Neural cell (in vitro differentiated cells): Measurements from ENCODE around the gene LMBRD2.

Experiments used
- EP300 ChIP-seq: fragments of 450-650 bp; conservative IDR thresholded peaks from 2 replicates; pipeline ENCODE4 v1.6.1; 2014; ENCODE audit warnings: antibody characterized with exemption, mild to moderate bottlenecking, moderate library complexity; ENCODE audit not compliant: poor library complexity, severe bottlenecking
- MXI1 ChIP-seq: fragments of 450-650 bp; conservative IDR thresholded peaks from 2 replicates; pipeline ENCODE4 v1.6.1; 2014; ENCODE audit warnings: antibody characterized with exemption, mild to moderate bottlenecking; ENCODE audit not compliant: poor library complexity, severe bottlenecking
- POLR2AphosphoS5 ChIP-seq: IDR thresholded peaks from 2 replicates; pipeline ENCODE4 v1.6.1; 2012
- TAF1 ChIP-seq: IDR thresholded peaks from 2 replicates; pipeline ENCODE4 v1.6.1; 2012; ENCODE audit warnings: low read depth
- TF ChIP-seq, protein P1 (sequence below): fragments of 450-650 bp; IDR thresholded peaks from 2 replicates; pipeline ENCODE4 v1.5.1; 2014; ENCODE audit warnings: antibody characterized with exemption, mild to moderate bottlenecking, moderate library complexity; ENCODE audit not compliant: poor library complexity, severe bottlenecking

DNA sequence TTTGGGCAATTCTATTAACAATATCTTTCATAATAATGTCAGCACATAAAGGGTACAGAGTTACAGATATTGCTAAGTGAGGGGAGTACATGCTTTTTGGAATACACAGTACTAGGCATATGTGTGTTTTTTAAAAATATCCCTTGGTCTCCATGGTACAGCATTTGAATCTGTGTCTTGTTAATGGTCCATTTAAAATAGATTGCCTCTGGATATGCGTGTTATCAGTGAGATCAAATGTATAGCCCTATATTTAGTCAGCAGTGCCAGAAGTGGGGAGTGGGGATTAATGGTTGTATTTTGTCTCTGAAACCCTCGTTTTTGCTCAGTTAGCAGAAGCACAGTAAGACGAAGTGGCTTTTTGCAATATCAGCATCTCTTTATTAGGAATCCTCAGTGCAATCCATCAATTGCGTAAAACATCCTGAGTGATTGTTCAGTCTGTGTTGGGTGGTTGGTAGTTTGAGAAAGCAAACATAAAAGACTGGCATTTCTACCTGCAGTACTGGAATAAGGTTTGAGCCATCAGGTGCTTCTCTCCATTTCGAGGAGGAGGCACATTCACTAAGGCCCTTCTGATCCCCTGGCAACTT, 19.2 kb upstream of the LMBRD2 start:
- TF ChIP-seq MXI1 (no peak), POLR2AphosphoS5 (no peak), TAF1 (no peak), EP300 (no peak)
- TF ChIP-seq, protein P1, sequence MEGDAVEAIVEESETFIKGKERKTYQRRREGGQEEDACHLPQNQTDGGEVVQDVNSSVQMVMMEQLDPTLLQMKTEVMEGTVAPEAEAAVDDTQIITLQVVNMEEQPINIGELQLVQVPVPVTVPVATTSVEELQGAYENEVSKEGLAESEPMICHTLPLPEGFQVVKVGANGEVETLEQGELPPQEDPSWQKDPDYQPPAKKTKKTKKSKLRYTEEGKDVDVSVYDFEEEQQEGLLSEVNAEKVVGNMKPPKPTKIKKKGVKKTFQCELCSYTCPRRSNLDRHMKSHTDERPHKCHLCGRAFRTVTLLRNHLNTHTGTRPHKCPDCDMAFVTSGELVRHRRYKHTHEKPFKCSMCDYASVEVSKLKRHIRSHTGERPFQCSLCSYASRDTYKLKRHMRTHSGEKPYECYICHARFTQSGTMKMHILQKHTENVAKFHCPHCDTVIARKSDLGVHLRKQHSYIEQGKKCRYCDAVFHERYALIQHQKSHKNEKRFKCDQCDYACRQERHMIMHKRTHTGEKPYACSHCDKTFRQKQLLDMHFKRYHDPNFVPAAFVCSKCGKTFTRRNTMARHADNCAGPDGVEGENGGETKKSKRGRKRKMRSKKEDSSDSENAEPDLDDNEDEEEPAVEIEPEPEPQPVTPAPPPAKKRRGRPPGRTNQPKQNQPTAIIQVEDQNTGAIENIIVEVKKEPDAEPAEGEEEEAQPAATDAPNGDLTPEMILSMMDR: no peak
